GM21367 (cell line): ENCODE results near the gene FOXRED1.
"Not testable (repeated sequence)": the region's sequence is repeated elsewhere in the genome, so short reads cannot be mapped to it uniquely, and the experiment has no call there.

Source experiments
- ATAC-seq: cut with Tn5 transposase; IDR thresholded peaks from one replicate; pipeline ENCODE4 v1.9.1; 2021; ENCODE audit not compliant: unreplicated experiment

FOXRED1 gene

GRCh38 chr11:126268708-126269579, at the start of gene FOXRED1, which contains the start of gene SRPRA:
Gene FOXRED1 (plus strand): TSS chr11:126269154. CDS start chr11:126269207, 53 bp downstream.
Gene SRPRA (minus strand): TSS chr11:126268895. CDS start chr11:126268804, 91 bp downstream.
- ATAC-seq, result peak; percentile 97

DNA sequence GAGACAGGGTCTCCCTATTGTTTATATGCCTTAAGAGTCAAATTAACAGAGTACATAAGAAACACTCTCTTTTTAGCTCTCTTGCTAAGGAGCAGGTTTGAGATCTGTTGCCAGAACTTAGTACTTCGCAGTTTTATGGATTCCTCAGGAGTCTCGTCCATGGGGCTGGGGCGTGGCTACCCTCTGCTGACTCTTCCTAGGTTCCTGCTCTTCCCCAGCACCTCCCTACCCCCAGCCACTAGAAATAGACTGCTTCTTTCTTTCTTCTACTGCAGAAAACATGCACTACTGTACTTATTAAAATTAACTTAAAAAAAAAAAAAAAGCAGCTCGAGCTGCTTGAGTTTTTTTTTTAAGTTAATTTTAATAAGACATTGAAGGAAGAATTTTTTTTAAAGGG, 49.4 kb upstream of the FOXRED1 start:
- no peak for ATAC-seq

- no peak for ATAC-seq
Observed at GRCh38 chr11:126224647-126225294, 44.2 kb upstream of the FOXRED1 start.

DNA sequence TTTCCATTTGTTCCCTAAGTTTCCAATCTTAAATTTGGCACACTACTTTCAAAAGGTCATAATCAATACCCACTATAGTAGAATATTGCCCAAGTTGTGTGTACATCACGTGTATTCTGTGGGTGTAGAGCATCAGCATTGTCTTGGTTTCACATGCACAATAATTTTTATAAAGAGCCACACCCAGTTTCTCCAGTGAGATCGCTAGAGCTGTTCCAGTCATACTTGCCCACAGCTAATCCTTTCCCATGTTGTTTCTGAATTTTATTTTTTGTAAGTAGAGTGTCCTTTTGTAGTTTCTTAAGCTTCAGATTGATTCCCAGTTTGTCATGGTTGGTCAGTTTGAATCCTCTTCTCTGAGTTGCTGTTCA, 43.7 kb upstream of the FOXRED1 start:
- ATAC-seq, result no peak

DNA sequence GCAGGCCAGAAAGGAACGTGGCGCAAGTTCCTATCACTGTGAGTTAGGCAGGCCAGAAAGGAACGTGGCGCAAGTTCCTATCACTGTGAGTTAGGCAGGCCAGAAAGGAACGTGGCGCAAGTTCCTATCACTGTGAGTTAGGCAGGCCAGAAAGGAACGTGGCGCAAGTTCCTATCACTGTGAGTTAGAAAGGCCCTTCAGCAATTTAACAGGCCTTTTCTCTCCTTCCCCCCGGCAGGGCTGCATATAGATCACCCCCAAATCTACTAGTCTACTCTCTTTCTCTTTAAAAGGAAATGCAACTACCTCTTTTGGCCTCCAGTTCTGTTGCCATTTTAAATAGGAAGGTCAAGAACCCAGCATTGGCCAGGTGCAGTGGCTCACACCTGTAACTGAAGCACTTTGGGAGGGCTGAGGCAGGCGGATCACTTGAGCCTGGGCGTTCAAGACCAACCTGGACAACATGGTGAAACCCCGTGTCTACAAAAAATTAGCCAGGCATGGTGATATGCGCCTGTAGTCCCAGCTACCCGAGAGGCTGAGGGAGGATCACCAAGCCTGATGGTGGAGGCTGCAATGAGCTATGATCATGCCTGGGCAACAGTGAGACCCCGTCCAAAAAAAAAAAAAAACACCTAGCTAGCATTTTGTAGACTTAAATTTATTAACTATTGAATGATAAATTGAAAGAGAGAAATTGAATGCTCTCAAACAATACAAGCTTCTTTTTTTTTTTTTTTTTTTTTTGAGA, 42.4 kb upstream of the FOXRED1 start:
- ATAC-seq, result no peak

DNA sequence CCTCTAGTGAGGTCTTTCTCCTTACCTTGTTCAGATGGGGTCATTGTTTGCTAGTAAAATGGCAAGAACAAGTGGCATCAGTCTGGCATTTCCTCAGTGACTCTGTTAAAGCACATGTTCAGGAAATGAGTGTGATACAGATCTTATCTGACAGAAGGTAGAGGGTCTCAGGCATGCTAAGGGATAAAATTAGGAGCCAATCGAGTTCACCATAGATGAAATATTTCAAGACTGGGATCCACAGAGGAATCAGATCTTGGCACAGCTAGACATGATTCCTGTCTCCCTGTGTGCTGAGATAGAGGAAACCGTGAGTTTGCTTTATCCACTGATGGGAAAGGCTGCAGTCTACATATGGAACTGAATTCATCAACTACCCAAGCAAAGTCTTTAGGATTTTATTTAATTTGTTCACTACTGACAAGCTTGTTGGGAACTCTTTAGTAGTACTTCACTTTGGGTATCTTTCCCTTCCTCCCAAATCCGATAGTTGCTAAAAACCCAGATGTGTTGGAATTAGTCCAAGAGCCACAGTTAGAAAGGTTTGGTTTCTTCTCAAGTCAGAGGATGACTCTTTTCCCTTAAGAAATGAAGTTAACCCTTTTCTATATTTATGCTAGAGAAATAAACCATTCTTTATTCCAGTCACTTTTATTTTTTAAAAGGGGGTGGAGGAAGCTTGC, 39.0 kb upstream of the FOXRED1 start:
- ATAC-seq, result no peak

- ATAC-seq, result no peak
Observed at GRCh38 chr11:126231725-126232459, 37.1 kb upstream of the FOXRED1 start.

- no peak for ATAC-seq
Observed at GRCh38 chr11:126232683-126233082, 36.3 kb upstream of the FOXRED1 start.

- no peak for ATAC-seq
Observed at GRCh38 chr11:126233391-126233790, 35.6 kb upstream of the FOXRED1 start.

DNA sequence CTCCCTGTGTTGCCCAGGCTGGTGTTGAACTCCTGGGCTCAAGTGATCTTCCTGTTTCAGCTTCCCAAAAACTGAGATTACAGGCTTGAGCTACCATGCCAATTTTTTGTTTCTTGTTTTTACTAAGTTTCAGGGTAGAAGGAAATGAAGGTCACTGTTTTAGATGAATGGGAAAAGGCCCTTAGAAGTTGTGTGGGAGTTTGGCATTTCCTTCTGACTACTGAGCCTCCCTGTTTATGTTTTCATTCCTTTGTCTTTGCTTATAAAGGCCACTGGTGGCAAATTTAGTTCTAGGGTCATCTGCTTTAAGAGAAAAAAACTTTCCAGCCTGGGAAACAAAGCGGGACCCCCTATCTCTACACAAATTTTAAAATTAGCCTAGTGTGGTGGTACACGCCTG, 22.3 kb upstream of the FOXRED1 start:
- ATAC-seq, result no peak

- no peak for ATAC-seq
Observed at GRCh38 chr11:126253265-126253664, 15.7 kb upstream of the FOXRED1 start.

DNA sequence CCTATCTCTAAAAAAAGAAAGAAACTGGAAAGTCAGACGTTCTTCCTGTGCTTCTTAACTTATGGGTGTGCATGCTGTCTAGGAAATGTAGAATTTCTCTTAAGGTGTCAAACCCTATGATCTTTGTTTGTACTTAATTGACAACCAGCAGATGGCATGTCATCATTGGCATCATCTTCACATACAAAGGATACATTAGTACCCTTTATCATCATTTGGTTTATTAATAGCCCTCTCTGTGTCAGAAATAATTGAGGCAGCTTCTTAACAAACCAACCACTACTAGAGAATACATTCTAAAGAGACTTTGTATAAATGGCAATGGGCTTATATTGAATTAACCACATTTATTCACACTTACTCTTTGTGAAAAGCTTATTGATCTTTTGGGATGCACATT, 14.1 kb upstream of the FOXRED1 start:
- ATAC-seq, result no peak

GRCh38 chr11:126255507-126255906, 13.4 kb upstream of the FOXRED1 start:
- not testable (repeated sequence) for ATAC-seq

- ATAC-seq, result no peak
Observed at GRCh38 chr11:126256216-126256615, 12.7 kb upstream of the FOXRED1 start.

DNA sequence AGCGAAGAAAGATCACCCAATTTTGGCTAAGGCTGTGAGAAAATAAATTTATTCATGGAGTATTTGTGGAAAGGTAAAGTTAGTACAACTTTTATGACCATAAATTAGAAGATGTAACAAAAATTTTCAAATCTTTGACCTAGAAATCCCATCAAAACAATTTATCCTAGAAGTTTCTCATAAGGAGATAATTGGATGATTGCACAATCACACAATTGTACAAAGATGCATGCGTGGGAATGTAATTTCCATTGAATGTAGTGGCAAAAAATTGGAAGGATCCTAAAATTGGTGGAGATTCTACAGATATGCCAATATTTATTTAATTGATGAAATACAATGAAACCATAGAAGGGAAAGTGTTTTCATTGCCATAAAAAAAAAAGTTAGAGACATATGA, 11.8 kb upstream of the FOXRED1 start:
- no peak for ATAC-seq

GRCh38 chr11:126257764-126258163, 11.2 kb upstream of the FOXRED1 start:
- no peak for ATAC-seq

DNA sequence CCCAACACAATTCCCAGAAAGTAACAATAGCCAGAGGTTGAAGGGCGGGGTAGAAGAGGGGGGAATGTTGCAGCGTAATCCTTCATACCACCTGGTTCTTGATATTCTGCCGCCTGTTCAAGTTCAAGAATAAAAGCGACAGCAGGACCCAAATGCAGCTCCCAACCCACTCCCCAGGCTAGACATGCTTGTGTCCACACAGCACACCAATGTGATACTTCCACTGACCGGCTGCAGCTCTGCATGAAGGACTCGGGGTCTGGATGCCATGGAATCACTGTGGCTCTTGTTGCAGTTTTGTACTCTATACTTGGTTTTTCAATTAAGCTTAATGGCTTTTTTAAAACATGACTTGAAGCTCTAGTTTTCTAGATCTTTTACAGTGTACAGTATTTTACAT, 6.7 kb upstream of the FOXRED1 start:
- ATAC-seq, result no peak

GRCh38 chr11:126263489-126263888, 5.5 kb upstream of the FOXRED1 start:
- ATAC-seq, result no peak

DNA sequence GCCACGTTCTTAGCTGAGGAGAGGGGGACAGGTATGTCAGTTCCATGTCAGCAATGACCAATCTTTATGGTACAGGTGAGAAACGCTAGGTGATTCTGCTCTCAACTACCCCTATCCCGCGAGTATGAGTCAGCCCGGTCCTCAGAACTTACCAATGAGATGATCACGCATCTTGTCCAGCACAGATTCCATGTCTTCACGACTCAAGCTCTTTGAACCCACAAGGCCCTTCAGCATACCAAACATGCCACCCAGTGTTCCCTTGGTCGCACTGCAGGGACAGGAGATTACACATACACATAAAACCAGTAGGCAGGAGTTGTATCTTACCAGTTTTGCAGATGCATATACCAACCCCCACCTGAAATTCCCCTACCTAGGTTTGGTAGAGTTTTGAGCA, 3.1 kb upstream of the FOXRED1 start:
- ATAC-seq, result no peak

DNA sequence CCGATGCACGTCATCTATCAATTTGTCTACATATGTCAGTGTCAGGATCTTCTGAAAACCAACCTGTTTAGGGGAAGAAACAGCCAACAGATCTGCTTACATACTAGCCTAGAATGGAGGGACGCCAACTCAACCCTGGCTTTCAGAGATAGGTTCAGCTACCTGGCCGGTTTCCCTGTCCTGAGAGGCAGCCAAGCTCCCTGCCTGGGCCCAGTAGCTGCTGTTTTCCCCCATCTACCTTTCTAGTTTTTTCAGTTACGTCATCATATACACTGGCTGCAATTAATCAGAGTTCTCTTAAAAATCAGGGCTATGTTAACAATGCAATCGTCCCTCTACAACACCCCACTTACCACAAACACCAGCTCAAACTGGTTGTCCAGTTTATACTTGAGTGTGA, 1.3 kb upstream of the FOXRED1 start:
- ATAC-seq, result no peak
